Germinal center (tissue), 1 donor: ENCODE results near the gene UBE2D2.
"Not testable (repeated sequence)": the region's sequence is repeated elsewhere in the genome, so short reads cannot be mapped to it uniquely, and the experiment has no call there.

Experiments
- DNase-seq: peaks from one replicate; pipeline ENCODE4 v3.0.0; 2012; ENCODE audit warnings: mixed read lengths, low spot score

The UBE2D2 gene

GRCh38 chr5:139549162-139549894 is 11.8 kb upstream of the UBE2D2 start:
- DNase-seq, result no peak

DNA sequence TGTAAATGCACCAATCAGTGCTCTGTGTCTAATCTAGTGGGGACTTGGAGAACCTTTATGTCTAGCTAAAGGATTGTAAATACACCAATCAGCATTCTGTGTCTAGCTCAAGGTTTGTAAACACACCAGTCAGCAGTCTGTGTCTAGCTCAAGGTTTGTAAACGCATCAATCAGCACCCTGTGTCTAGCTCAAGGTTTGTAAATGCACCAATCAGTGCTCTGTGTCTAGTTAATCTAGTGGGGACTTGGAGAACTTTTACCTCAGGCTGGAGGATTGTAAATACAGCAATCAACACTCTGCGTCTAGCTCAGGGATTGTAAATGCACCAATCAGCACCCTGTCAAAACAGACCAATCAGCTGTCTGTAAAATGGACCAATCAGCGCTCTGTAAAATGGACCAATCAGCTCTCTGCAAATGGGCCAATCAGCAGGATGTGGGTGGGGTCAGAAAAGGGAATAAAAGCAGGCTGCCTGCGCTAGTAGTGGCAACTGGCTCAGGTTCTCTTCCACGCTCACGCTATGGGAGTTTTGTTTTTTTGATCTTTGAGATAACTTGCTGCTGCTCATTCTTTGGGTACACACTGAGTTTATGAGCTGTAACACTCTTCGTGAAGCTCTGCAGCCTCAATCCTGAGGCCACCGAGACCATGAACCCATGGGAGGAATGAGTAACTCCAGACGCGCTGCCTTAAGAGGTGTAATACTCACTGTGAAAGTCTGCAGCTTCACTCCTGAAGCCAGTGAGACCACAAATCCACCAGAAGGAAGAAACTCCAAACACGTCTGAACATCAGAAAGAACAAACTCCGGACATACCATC is 10.9 kb upstream of the UBE2D2 start:
- DNase-seq, result not testable (repeated sequence)

- no peak for DNase-seq
Measured at GRCh38 chr5:139551191-139551889, 9.8 kb upstream of the UBE2D2 start.

DNA sequence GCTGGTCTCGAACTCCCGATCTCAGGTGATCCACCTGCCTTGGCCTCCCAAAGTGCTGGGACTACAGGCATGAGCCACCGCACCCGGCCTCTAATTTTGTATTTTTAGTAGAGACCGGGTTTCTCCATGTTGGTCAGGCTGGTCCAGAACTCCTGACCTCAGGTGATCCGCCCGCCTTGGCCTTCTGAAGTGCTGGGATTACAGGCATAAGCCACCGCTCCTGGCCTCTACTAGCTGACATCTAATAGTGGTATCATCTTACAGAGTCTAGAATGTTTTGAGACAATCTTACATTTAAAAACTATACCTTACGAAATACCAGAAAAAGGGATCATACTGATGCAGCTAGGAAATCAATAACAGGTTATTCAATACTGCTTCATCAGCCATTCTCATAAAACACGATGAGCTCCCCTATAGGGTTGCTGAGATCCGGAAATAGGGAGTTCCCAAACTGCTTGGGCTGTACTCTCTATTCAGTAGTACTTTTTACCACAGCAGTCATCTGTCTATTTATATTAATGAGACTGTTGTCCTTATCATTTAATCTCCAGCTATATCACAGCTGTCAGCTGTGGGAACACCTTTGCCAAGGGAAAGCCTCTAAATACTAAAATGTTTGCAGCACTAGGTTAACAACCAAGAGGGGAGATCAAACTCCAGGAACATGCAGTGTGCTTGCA is 8.1 kb upstream of the UBE2D2 start:
- DNase-seq, result no peak

DNA sequence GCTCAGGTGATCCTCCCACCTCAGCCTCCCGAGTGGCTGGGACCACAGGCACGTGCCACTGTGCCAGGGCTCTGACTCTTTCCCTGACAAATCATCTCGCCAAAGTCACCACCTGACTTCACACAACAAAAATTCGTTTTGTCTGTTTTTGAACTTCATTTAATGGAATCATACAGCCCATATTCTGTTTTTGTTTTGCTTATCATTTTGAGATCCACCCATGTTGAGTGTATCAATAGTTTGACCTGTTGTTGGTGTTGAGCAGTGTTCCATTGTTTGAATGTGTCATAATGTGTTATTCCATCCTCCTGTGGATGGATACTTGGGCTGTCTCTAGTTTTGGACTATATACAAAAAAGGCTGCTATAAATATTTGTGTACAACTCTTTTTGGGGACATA is 6.9 kb upstream of the UBE2D2 start:
- DNase-seq, result no peak

DNA sequence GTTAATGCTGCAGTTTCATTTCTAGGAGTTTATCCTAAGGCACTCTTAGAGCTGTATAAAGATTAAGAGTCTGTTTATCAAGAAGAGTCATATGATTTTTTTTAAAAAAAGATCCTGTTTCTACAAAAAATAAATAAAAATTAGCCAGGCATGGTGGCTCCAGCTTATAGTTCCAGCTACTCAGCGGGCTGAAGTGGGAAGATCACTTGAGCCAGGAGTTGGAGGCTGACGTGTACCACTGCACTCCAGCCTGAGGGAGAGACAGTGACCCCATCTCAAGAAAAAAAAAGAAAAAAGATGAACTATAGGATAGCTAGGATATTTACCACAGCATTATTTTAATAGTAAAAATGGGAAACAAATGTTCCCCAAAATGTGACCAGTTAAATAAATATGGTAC is 3.3 kb upstream of the UBE2D2 start:
- no peak for DNase-seq

- peak; percentile 57 for DNase-seq
Measured at GRCh38 chr5:139561655-139562451, 714 bp downstream of the UBE2D2 start.

DNA sequence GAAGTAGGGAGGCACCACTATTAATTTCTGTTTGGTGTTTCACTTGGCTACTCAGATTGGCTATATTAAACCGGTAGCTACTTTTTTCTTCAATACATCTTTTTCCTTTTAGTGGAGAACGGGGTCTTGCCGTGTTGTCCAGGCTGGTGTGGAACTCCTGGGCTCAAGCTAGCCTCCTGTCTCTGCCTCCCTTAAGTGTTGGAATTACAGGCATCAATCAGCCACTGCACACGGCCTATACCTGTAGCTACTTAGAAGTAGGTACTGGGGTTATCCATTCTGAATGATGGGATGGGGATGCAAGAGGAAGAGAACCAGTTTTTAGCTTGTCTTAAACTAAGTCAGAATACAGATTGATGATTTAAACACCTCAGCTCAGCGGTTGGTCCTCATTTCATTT is 1.7 kb downstream of the UBE2D2 start:
- no peak for DNase-seq

DNA sequence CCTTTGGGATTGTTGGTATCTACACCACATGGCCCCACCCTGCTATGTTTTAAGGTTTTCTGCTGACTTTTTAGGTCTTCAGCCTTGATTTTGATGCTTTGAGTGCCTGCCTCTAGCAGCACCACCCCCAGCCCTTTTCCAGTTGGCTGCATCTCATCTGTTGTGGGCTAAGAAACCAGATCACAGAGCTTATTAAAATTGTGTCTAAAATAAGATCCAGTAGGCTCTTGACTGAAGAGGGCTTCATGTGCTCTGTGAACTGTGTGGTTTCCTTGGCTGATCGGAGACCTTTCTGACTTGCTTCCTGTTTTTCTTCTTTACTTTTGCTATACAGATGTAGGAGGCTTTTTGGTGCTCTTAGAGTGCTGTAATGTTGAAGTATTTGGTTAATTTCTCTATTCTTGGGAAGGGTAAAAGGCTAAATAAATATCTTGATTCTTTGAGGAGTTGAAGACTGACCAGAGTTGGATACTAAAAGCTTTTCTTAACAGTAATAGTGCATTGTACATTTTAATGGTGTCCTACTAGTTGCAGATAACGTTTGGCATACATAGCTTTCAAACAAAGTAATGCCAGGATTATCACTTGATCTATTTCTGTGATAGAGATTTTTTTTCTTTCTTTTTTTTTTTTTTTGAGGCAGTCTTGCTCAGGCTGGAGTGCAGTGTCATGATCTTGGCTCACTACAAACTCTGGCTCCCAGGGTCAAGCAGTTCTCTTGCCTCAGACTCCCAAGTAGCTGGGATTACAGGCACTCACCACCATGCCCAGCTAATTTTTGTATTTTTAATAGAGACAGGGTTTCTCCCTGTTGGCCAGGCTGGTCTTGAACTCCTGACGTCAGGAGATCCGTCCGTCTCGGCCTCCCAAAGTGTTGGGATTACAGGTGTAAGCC is 4.5 kb downstream of the UBE2D2 start:
- DNase-seq, result peak; percentile 83

- DNase-seq, result no peak
Measured at GRCh38 chr5:139566611-139567010, 5.5 kb downstream of the UBE2D2 start.

GRCh38 chr5:139569270-139569955 is 8.3 kb downstream of the UBE2D2 start:
- DNase-seq, result no peak

DNA sequence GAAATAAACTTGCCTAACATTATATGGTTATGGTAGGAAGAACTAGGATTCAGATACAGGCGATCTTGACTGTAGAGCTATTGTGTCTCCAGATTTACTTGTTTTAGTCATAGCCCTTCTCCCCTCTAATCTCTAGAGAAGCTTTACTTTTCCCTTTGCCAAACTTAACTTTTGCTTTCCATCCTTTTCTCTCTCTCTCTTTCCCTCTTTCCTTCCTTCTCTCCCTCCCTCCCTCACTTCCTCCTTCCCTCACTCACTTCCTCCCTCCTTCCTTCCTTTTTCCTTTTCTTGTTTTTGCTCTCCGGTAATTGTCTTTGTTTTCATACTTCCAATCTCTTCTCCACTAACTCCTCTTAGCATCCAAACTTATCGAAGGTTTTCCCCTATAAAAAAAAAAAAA is 10.4 kb downstream of the UBE2D2 start:
- no peak for DNase-seq

- DNase-seq, result no peak
Measured at GRCh38 chr5:139571966-139572365, 10.8 kb downstream of the UBE2D2 start.

DNA sequence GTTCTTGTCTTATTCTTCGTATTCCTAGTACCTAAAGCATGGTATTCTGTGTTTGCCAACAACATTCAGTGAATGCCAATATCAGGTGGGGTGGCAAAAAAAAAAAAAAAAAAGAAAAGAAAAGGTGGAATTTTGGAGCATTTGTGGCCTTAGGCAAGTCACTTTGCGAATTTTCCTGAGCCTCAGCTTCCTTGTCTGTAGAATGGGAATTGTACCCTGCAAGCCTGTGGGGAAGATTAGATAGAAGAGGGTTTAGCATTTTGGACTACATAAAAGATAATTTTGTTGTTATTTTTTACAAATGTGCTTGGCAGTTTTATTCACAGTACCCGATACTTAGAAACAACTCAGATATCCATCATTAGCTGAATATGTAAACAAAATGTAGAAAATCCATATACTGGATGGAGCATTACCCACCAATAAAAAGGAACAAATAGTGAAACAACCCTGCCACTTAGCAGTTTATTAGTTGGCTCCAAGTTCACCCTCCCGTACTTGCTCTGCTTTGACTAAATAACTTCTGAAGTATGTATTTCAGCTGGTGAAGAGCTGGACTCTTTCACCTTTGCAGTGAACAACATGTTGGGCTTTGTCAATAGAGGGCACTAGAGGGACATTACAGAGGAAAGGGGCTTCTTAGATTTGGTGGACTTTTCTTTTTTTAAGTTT is 13.6 kb downstream of the UBE2D2 start:
- DNase-seq, result peak; percentile 44

DNA sequence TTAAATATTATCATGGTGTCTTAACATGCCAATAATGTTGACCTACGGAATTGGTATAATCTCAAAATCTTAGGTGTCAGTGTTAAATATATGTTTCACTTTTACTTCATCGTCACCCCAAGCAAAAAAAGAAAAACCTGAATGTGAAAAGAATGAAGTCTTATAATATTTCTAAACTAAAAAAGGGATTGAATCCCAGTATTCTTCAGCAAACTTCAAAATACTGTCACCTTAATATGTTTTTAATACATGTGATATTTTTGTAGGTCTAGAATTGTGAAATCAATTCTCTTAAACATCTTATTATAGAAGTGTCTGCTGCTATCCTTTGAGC is 14.1 kb downstream of the UBE2D2 start:
- DNase-seq, result no peak

DNA sequence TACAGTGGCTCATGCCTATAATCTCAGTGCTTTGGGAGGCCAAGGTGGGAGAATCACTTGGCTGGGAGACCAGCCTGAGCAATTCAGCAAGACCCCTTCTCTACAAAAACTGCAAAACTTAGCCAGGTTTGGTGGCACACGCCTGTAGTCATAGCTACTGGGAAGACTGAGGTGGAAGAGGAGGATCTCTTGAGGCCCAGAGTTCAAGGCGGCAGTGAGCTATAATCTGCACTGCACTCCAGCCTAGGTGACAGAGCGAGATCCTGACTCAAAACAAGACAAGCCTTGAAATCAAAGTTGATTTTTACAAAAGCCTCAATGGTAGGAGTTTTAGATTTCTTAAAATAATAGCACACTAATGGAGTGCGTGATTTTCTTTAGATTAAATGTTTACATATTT is 14.6 kb downstream of the UBE2D2 start:
- DNase-seq, result no peak

DNA sequence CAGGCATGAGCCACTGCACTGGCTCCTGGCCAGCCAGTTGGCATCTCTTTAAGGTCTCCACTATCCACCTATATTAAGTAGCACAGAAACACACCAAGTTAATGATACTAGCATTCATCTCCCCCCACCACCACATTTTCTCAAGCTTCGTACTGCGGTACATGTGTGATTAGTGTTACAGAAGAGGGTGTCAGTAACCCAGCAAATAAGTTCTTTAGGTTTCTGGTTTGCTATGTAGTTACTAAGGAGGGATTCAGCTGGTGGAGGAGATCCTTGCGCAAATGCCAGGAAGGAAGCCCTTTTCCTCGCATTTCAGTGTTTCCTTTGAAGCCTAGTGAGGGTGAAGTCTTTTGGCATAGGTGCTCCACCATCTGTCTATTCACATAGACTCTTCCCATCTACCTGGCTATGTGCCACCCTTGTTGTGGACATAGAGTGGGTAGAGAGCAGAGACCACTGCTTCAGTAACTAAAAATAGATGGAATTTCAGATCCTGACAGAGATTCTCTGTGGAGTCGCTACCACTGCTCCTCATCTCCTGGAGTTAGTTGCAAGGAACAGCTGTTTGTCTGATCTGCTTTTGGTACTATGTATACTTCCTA is 16.7 kb downstream of the UBE2D2 start:
- DNase-seq, result no peak

DNA sequence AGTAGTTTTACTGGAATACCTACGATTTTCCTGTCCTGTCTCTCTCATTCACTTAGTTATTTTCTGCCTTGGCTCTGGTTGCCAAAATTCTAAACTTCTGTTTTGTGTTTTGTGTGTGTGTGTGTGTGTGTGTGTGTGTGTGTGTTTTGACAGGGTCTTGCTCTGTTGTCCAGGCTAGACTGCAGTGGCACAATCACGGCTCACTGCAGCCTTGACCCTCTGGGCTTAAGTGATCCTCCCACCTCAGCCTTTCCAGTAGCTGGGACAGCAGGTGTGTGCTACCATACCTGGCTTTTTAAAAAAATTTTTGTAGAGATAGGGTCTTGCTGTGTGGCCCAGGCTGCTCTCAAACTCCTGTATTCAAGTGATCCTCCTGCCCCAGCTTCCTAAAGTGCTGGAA is 17.2 kb downstream of the UBE2D2 start:
- DNase-seq, result no peak

DNA sequence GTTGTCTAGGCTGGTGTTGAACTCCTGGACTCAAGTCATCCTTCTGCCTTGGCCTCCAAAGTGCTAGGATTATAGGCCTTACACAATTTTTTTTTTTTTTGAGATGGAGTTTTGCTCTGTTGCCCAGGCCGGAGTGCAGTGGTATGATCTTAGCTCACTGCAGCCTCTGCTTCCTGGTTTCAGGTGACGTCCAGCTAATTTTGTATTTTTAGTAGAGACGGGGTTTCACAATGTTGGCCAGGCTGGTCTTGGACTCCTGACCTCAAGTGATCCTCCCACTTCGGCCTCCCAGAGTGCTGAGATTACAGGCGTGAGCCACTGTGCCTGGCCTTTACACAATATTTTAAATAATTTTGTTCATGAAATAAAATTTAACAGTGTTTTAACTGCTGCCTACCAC is 21.0 kb downstream of the UBE2D2 start:
- DNase-seq, result not testable (repeated sequence)
